Airway epithelial cell (primary cell): ENCODE data around the gene ARL5A. TPM values are rescaled to one million over a fixed set of nuclear protein-coding genes. Genes with fewer than 3 reads are reported as not detected.

Experiments
- total RNA-seq: library from RNA; depleted of rRNA; stranded (reverse); fragments of >200 nt; gene quantifications from 2 replicates; pipeline ENCODE4 v1.2.3, GENCODE V29; 2015

ARL5A gene, protein sequence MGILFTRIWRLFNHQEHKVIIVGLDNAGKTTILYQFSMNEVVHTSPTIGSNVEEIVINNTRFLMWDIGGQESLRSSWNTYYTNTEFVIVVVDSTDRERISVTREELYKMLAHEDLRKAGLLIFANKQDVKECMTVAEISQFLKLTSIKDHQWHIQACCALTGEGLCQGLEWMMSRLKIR
- 56.6 and 65.0 TPM in 2 replicates for total RNA-seq

GRCh38 chr2:151828143-151828889 is at the start of gene ARL5A:
Gene ARL5A, minus strand, starts transcription at chr2:151828421. Its CDS starts 245 bp downstream, at chr2:151828176.

Other genes with a start within 250 kb of the ARL5A start
- gene NEB, start 93.9 kb downstream of the ARL5A start, total RNA-seq = 0.07 TPM in 1 of 2 replicates, not detected in the other